Body of pancreas (tissue), 4 donors: ENCODE results near the gene MAPK1IP1L. TPM values are rescaled to one million over a fixed set of nuclear protein-coding genes. Genes with fewer than 3 reads are reported as not detected.

ENCODE experiments used
- ATAC-seq: fragments of 150-250 bp; one replicate; pipeline ENCODE4 v1.9.1; 2016
- DNase-seq, 4 donors: peaks; one replicate each; pipeline ENCODE4 v3.0.0-alpha.2; 2019
- H3K27ac ChIP-seq, 4 donors: fragments of 200-600 bp; sonication (generic); 1 replicate in 3 of 4; 2 replicates in 1 of 4; pipeline versions ENCODE4 v1.5.1 to v1.6.1; 2016 to 2019; ENCODE audit warnings: mild to moderate bottlenecking in 1 of 4, mixed read lengths in 1 of 4, moderate library complexity in 1 of 4
- H3K27me3 ChIP-seq, 2 donors: fragments of 200-600 bp; sonication (generic); one replicate each; pipeline ENCODE4 v1.6.0; 2016; ENCODE audit warnings: mild to moderate bottlenecking in 1 of 2
- H3K36me3 ChIP-seq, 2 donors: fragments of 200-600 bp; sonication (generic); replicated peaks in 1 of 2; 2 replicates each; pipeline ENCODE4 v1.5.1; 2016; ENCODE audit warnings: low read depth in 2 of 2; ENCODE audit not compliant: insufficient read depth in 1 of 2
- H3K4me1 ChIP-seq: fragments of 200-600 bp; sonication (generic); one replicate; pipeline ENCODE4 v1.6.0; 2016
- H3K4me3 ChIP-seq, 2 donors: fragments of 200-600 bp; sonication (generic); 1 replicate in 1 of 2; 2 replicates in 1 of 2; pipeline ENCODE4 v1.5.1; 2016 to 2019
- H3K9me3 ChIP-seq, 3 donors: fragments of 200-600 bp; sonication (generic); 1 replicate in 2 of 3; 2 replicates in 1 of 3; pipeline ENCODE4 v1.5.1; 2016
- CTCF ChIP-seq, 7 experiments: fragments of 450-650 bp in 4 of 7; fragments of 200-600 bp in 3 of 7; sonication (generic) in 3 of 7; IDR thresholded peaks; one replicate each; pipeline ENCODE4 v1.5.1; 2016 to 2019; ENCODE audit warnings: antibody characterized with exemption in 7 of 7
- POLR2A ChIP-seq, 3 donors: fragments of 450-650 bp; IDR thresholded peaks; one replicate each; pipeline ENCODE4 v1.6.1; 2016; ENCODE audit warnings: antibody characterized with exemption in 3 of 3, mild to moderate bottlenecking in 2 of 3
- WGBS, 2 donors: methylation state at CpG; one replicate each; pipeline ENCODE4 v1.1.5; 2017; 5-methylcytosine and 5-hydroxymethylcytosine counted together
- intact Hi-C: fragments of 100-400 bp; cut with DNase I; formaldehyde crosslinking; loops from one replicate; pipeline ENCODE4 v1.15.1; 2023
- total RNA-seq, 2 donors: library from RNA; depleted of rRNA; stranded (reverse); fragments of >200 nt; gene quantifications; one replicate each; pipeline ENCODE4 v1.1.0, GENCODE V29; 2016

Gene MAPK1IP1L
- total RNA-seq, 2 donors from 2014 or later = 7.9 to 13.2 TPM

GRCh38 chr14:55103971-55104954, 52.8 kb downstream of the MAPK1IP1L start:
- ATAC-seq (no peak), DNase-seq (peak in 1 of 4 donors; percentile 27)
- Histone ChIP-seq H3K4me3 (no peak overlapping the region), H3K36me3 (no peaks in the 10 kb centered on the region), H3K27ac (peak overlapping the region; percentile 69 to 91 (median 84)), H3K4me1 (peaks cover 55% of the 10 kb centered on the region), H3K9me3 (no peaks in the 10 kb centered on the region), H3K27me3 (no peaks in the 10 kb centered on the region)
- no peak for TF ChIP-seq CTCF (IDR thresholded peaks at IDR 0.05)
- no peak for TF ChIP-seq POLR2A (IDR thresholded peaks at IDR 0.05)
- intact Hi-C loops = no loop called here
- 83 to 88% methylated on average over 6 of the region's 6 CpGs for WGBS, 2 donors

GRCh38 chr14:55105991-55106390, 54.5 kb downstream of the MAPK1IP1L start:
- Histone ChIP-seq H3K27ac (no peak overlapping the region), H3K4me1 (peaks cover 47% of the 10 kb centered on the region)

GRCh38 chr14:55107766-55108554, 56.5 kb downstream of the MAPK1IP1L start:
- Histone ChIP-seq H3K4me1 (peaks cover 27% of the 10 kb centered on the region), H3K27ac (peak overlapping the region; percentile 70 to 95 (median 85)), H3K36me3 (no peaks in the 10 kb centered on the region), H3K4me3 (no peak overlapping the region), H3K27me3 (no peaks in the 10 kb centered on the region), H3K9me3 (no peaks in the 10 kb centered on the region)
- ATAC-seq (peak; percentile 85), DNase-seq (peak; percentile 73 to 92 (median 82))
- intact Hi-C loops = no loop called here
- no peak for TF ChIP-seq CTCF (IDR thresholded peaks at IDR 0.05)
- TF ChIP-seq POLR2A (IDR thresholded peaks at IDR 0.05) = peak in 2 of 3 donors; percentile 33 to 41
- WGBS, 2 donors = 49 to 51% methylated on average over 19 of the region's 19 CpGs

More at GRCh38 chr14:55105991-55106390, 54.5 kb downstream of the MAPK1IP1L start:
- Histone ChIP-seq H3K27me3 (no peaks in the 10 kb centered on the region), H3K4me3 (no peak overlapping the region), H3K36me3 (no peaks in the 10 kb centered on the region), H3K9me3 (no peaks in the 10 kb centered on the region)
- WGBS, 2 donors = 90 to 91% methylated on average over 7 of the region's 7 CpGs
- no peak for ATAC-seq
- no peak for DNase-seq
- no peak for TF ChIP-seq POLR2A (IDR thresholded peaks at IDR 0.05)
- no peak for TF ChIP-seq CTCF (IDR thresholded peaks at IDR 0.05)
- intact Hi-C loops = no loop called here

- H3K27ac ChIP-seq = no peak overlapping the region
- peaks cover 18% of the 10 kb centered on the region for H3K4me1 ChIP-seq
- no peak for TF ChIP-seq CTCF (IDR thresholded peaks at IDR 0.05)
- ATAC-seq (no peak), DNase-seq (no peak)
- intact Hi-C loops = no loop called here
- no peak overlapping the region for H3K4me3 ChIP-seq
- no peaks in the 10 kb centered on the region for H3K36me3 ChIP-seq
- no peaks in the 10 kb centered on the region for H3K27me3 ChIP-seq
- 94 to 100% methylated on average over 1 of the region's 1 CpG for WGBS, 2 donors
- H3K9me3 ChIP-seq = no peaks in the 10 kb centered on the region
These were observed 58.4 kb downstream of the MAPK1IP1L start for GRCh38 chr14:55109836-55110235.
